Measurements from ENCODE around the gene NOCT.

GRCh38 chr4:139011225-139011950 is 4.2 kb upstream of the NOCT start:
- TF ChIP-seq CTCF (optimal IDR thresholded peaks at IDR 0.05 in 1 of 3, IDR thresholded peaks at IDR 0.05 in 1 of 3, conservative IDR thresholded peaks at IDR 0.05 in 1 of 3; ENCODE audit: extremely low read depth in 1 of 3, insufficient read depth in 2 of 3, low read length in 3 of 3) (no peak), EZH2 (IDR thresholded peaks at IDR 0.05; ENCODE audit: low read length) (no peak)

Data from keratinocyte (primary cell).